ENCODE results near the gene SFSWAP.

The SFSWAP gene

GRCh38 chr12:131830914-131831571 is 120.2 kb downstream of the SFSWAP start:
- Histone ChIP-seq H3K27me3 (ENCODE audit: insufficient read depth, poor library complexity, severe bottlenecking) (peaks cover 48% of the 10 kb centered on the region), H3K27ac (replicated peaks) (no peak overlapping the region), H3K4me3 (replicated peaks; ENCODE audit: insufficient read depth, low read length) (peak overlapping the region; percentile 71)
- no peak for TF ChIP-seq REST (IDR thresholded peaks at IDR 0.05; ENCODE audit: insufficient replicate concordance, low read depth)
- peak in 1 of 2 experiments; percentile 16 for DNase-seq (ENCODE audit: low read depth in 1 of 2, low spot score in 1 of 2)

- Histone ChIP-seq H3K27me3 (ENCODE audit: insufficient read depth, poor library complexity, severe bottlenecking) (peaks cover 42% of the 10 kb centered on the region), H3K4me3 (replicated peaks; ENCODE audit: insufficient read depth, low read length) (peak overlapping the region; percentile 71), H3K27ac (replicated peaks) (no peak overlapping the region)
- TF ChIP-seq POLR2AphosphoS5 (IDR thresholded peaks at IDR 0.05; ENCODE audit: low read depth) (no peak), REST (IDR thresholded peaks at IDR 0.05; ENCODE audit: insufficient replicate concordance, low read depth) (no peak), SPI1 (IDR thresholded peaks at IDR 0.05; ENCODE audit: borderline replicate concordance, low read depth) (no peak), CTCF (IDR thresholded peaks at IDR 0.05; ENCODE audit: insufficient read depth, low read length) (no peak), GABPA (IDR thresholded peaks at IDR 0.05; ENCODE audit: low read depth) (no peak)
- DNase-seq (ENCODE audit: low read depth in 1 of 2, low spot score in 1 of 2), result peak in 1 of 2 experiments; percentile 98
Measured at GRCh38 chr12:131831635-131832041, 120.7 kb downstream of the SFSWAP start.

DNA sequence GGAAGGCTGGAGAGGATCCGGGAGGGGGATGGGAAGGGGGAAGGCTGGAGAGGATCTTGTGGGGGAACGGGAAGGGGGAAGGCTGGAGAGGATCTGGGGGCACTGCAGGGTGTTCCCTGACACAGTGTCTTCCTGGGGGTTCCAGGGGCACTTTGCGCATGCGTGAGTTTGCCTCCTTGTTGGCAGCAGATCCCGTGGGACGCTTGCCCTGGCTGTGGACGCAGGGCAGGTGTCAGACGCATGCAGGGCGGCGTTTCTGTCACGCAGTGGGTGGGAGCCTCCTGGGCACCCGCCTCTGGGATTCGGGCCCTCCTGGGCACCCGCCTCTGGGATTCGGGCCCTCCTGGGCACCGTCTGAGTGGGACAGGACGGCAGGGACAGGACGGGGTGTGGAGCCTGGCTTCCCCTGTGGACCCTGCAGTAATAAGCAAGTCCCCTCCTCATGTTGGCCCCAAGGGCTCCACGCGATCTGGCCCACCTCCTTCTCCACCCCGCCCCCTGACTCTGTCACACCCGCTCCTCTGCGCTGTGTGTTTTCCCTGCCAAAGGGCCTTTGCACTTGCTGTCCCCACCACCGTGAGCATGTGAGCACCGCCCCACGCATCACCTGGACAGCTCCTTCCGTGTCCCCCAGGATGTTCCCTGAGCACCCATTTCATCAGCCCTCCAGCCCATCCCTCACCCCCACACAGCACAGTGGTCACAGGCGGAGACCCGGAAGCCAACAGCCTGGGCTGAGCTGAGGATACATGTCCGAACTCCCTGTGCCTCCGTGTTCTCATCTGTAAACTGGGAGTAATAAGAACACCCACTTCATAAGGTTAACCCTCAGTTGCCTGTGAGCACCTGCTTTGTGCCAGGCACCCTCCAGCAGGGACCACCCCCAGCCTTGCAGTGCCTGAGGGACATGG is 121.7 kb downstream of the SFSWAP start:
- no peak overlapping the region for H3K27ac ChIP-seq (replicated peaks)
- no peak for DNase-seq (ENCODE audit: low read depth in 1 of 2, low spot score in 1 of 2)
- H3K4me3 ChIP-seq (replicated peaks; ENCODE audit: insufficient read depth, low read length), result no peak overlapping the region
- peaks cover 37% of the 10 kb centered on the region for H3K27me3 ChIP-seq (ENCODE audit: insufficient read depth, poor library complexity, severe bottlenecking)
- TF ChIP-seq SPI1 (IDR thresholded peaks at IDR 0.05; ENCODE audit: borderline replicate concordance, low read depth), result no peak
- no peak for TF ChIP-seq CTCF (IDR thresholded peaks at IDR 0.05; ENCODE audit: insufficient read depth, low read length)
- no peak for TF ChIP-seq REST (IDR thresholded peaks at IDR 0.05; ENCODE audit: insufficient replicate concordance, low read depth)
- TF ChIP-seq GABPA (IDR thresholded peaks at IDR 0.05; ENCODE audit: low read depth), result no peak
- no peak for TF ChIP-seq POLR2AphosphoS5 (IDR thresholded peaks at IDR 0.05; ENCODE audit: low read depth)

Data from HL-60 (cell line).